Fibroblast of lung (primary cell): ENCODE data around the gene CHRND.

ENCODE experiments used
- EZH2 ChIP-seq: IDR thresholded peaks from 2 replicates; pipeline ENCODE4 v1.5.1; 2012; ENCODE audit warnings: low read length, control low read depth, mild to moderate bottlenecking; ENCODE audit errors: missing control alignments
- TF ChIP-seq, protein P1 (sequence below), 2 donors: IDR thresholded peaks in 1 of 2; conservative IDR thresholded peaks in 1 of 2; 1 replicate in 1 of 2; 2 replicates in 1 of 2; pipeline ENCODE4 v1.5.1; 2011 to 2012; ENCODE audit warnings: low read length in 2 of 2, control low read depth in 1 of 2, inconsistent platforms in 1 of 2, low read depth in 1 of 2, mild to moderate bottlenecking in 1 of 2

DNA sequence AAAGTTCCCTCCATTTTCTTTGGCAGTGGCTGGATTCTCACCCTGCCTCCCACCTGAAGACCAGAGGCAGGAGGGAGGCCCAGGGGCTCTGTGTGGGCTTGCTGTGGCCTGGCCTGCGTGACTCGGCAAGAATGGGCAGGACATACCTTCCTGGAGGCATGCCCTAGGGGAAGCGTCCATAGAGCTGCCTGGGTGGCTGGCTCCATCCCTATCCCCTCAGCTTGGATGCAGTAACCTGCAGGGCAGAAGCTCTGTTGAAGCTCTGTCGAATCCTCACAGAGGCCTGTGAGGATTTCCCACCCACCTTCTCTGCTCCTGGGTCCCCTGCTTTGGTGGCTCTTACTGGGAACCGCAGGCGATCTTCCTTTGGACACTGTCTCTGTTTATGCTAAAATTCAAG, 7.1 kb upstream of the CHRND start:
- TF ChIP-seq, protein P1, sequence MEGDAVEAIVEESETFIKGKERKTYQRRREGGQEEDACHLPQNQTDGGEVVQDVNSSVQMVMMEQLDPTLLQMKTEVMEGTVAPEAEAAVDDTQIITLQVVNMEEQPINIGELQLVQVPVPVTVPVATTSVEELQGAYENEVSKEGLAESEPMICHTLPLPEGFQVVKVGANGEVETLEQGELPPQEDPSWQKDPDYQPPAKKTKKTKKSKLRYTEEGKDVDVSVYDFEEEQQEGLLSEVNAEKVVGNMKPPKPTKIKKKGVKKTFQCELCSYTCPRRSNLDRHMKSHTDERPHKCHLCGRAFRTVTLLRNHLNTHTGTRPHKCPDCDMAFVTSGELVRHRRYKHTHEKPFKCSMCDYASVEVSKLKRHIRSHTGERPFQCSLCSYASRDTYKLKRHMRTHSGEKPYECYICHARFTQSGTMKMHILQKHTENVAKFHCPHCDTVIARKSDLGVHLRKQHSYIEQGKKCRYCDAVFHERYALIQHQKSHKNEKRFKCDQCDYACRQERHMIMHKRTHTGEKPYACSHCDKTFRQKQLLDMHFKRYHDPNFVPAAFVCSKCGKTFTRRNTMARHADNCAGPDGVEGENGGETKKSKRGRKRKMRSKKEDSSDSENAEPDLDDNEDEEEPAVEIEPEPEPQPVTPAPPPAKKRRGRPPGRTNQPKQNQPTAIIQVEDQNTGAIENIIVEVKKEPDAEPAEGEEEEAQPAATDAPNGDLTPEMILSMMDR (conservative IDR thresholded peaks at IDR 0.05 in 1 of 2, IDR thresholded peaks at IDR 0.05 in 1 of 2; ENCODE audit: low read depth in 1 of 2, low read length in 2 of 2), result no peak
- no peak for TF ChIP-seq EZH2
